Neural crest cell (in vitro differentiated cells): ENCODE results near the gene MDFIC2. TPM values are rescaled to one million over a fixed set of nuclear protein-coding genes. Genes with fewer than 3 reads are reported as not detected.
"Not testable (repeated sequence)": the region's sequence is repeated elsewhere in the genome, so short reads cannot be mapped to it uniquely, and the experiment has no call there.

ENCODE experiments used
- DNase-seq: peaks from one replicate; pipeline ENCODE4 v3.0.0; 2021; ENCODE audit warnings: low read depth, mixed read lengths, low spot score
- H3K27ac Mint-ChIP-seq: one replicate; pipeline ENCODE4 v1.8.0; 2021; ENCODE audit warnings: mild to moderate bottlenecking, mixed read lengths; ENCODE audit not compliant: unreplicated experiment
- H3K27me3 Mint-ChIP-seq: 2 replicates; pipeline ENCODE4 v1.8.0; 2021; ENCODE audit warnings: low read depth, mild to moderate bottlenecking, mixed read lengths
- H3K36me3 Mint-ChIP-seq: 2 replicates; pipeline ENCODE4 v1.8.0; 2021; ENCODE audit warnings: low read depth, mild to moderate bottlenecking, mixed read lengths
- H3K4me1 Mint-ChIP-seq: 2 replicates; pipeline ENCODE4 v1.8.0; 2021; ENCODE audit warnings: mixed read lengths
- H3K4me3 Mint-ChIP-seq: one replicate; pipeline ENCODE4 v1.8.0; 2021; ENCODE audit warnings: mild to moderate bottlenecking, mixed read lengths
- H3K9me3 Mint-ChIP-seq: 2 replicates; pipeline ENCODE4 v1.8.0; 2021; ENCODE audit warnings: mixed read lengths
- total RNA-seq: library from RNA; stranded (reverse); gene quantifications from 2 replicates; pipeline ENCODE4 v1.2.1, GENCODE V29; 2021
- TF ChIP-seq, protein P1 (sequence below): fragments of 200-600 bp; sonication (generic); conservative IDR thresholded peaks from 2 replicates; pipeline ENCODE4 v1.5.0; 2021; ENCODE audit warnings: antibody characterized with exemption, mild to moderate bottlenecking

The MDFIC2 gene
- total RNA-seq, 1 donor from 2014 or later = not detected

GRCh38 chr3:70231266-70231701, 81.2 kb downstream of the MDFIC2 start:
- no peak overlapping the region for H3K27ac Mint-ChIP-seq
- H3K36me3 Mint-ChIP-seq = no peaks in the 10 kb centered on the region
- DNase-seq = no peak
- H3K4me3 Mint-ChIP-seq = no peak overlapping the region
- H3K4me1 Mint-ChIP-seq = no peaks in the 10 kb centered on the region
- TF ChIP-seq, protein P1, sequence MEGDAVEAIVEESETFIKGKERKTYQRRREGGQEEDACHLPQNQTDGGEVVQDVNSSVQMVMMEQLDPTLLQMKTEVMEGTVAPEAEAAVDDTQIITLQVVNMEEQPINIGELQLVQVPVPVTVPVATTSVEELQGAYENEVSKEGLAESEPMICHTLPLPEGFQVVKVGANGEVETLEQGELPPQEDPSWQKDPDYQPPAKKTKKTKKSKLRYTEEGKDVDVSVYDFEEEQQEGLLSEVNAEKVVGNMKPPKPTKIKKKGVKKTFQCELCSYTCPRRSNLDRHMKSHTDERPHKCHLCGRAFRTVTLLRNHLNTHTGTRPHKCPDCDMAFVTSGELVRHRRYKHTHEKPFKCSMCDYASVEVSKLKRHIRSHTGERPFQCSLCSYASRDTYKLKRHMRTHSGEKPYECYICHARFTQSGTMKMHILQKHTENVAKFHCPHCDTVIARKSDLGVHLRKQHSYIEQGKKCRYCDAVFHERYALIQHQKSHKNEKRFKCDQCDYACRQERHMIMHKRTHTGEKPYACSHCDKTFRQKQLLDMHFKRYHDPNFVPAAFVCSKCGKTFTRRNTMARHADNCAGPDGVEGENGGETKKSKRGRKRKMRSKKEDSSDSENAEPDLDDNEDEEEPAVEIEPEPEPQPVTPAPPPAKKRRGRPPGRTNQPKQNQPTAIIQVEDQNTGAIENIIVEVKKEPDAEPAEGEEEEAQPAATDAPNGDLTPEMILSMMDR = no peak
- peaks cover 5% of the 10 kb centered on the region for H3K9me3 Mint-ChIP-seq
- no peaks in the 10 kb centered on the region for H3K27me3 Mint-ChIP-seq

DNA sequence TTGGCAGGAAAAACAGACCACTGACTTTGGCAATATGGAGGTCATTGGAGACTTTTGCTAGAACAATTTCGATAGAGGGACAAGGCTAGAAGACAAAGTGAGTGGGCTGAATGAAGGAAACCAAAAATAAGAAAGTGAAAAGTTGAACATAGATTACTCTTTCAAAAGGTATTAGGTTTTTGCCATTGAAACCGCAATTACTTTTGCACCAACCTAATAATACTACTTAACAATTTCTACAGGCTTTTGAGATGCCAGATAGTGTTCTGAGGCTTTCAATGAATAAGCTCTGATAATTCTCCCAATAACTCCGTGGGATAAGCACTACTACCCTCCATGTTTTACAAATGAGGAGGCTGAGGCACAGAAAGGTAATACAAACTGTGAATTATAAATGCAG, 85.0 kb downstream of the MDFIC2 start:
- H3K9me3 Mint-ChIP-seq = peaks cover 2% of the 10 kb centered on the region
- no peak overlapping the region for H3K4me3 Mint-ChIP-seq
- H3K36me3 Mint-ChIP-seq = no peaks in the 10 kb centered on the region
- H3K27me3 Mint-ChIP-seq = no peaks in the 10 kb centered on the region
- TF ChIP-seq, protein P1 = no peak
- peaks cover 5% of the 10 kb centered on the region for H3K4me1 Mint-ChIP-seq
- no peak for DNase-seq
- no peak overlapping the region for H3K27ac Mint-ChIP-seq

GRCh38 chr3:70225146-70225545, 87.3 kb downstream of the MDFIC2 start:
- TF ChIP-seq, protein P1 = no peak
- no peak overlapping the region for H3K27ac Mint-ChIP-seq
- H3K4me3 Mint-ChIP-seq = no peak overlapping the region
- H3K4me1 Mint-ChIP-seq = peaks cover 5% of the 10 kb centered on the region
- H3K36me3 Mint-ChIP-seq = no peaks in the 10 kb centered on the region
- H3K9me3 Mint-ChIP-seq = peaks cover 2% of the 10 kb centered on the region
- no peaks in the 10 kb centered on the region for H3K27me3 Mint-ChIP-seq
- no peak for DNase-seq

DNA sequence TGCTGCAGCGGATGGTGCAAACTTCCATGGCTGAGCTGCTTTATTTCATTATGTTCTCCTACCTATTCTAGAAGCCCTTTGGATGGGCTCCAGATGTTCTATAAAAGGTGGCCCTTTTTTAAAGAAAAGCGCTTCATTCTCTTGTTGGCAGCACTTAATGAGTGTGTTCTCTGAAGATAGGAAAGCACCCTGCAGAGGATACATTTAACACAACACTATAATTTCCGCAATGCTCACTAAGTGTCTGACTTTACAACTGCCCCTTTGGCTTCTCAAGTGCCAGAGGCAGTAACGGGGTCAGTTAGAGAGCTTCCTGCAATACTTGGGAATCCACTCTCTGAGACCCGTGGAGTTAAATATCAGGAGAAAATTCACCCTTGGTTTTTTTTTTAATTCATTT, 88.1 kb downstream of the MDFIC2 start:
- Mint-ChIP-seq H3K27ac (no peak overlapping the region), H3K4me1 (peaks cover 5% of the 10 kb centered on the region), H3K4me3 (no peak overlapping the region), H3K9me3 (peaks cover 2% of the 10 kb centered on the region), H3K36me3 (no peaks in the 10 kb centered on the region), H3K27me3 (no peaks in the 10 kb centered on the region)
- TF ChIP-seq, protein P1 = no peak
- no peak for DNase-seq

- Mint-ChIP-seq H3K27ac (no peak overlapping the region), H3K36me3 (no peaks in the 10 kb centered on the region), H3K9me3 (no peaks in the 10 kb centered on the region), H3K4me1 (no peaks in the 10 kb centered on the region), H3K27me3 (no peaks in the 10 kb centered on the region), H3K4me3 (no peak overlapping the region)
- TF ChIP-seq, protein P1 = no peak
- DNase-seq = no peak
Measured at GRCh38 chr3:70218471-70218870, 94.0 kb downstream of the MDFIC2 start.

- not testable (repeated sequence) for H3K4me1 Mint-ChIP-seq, H3K27me3 Mint-ChIP-seq, DNase-seq, H3K4me3 Mint-ChIP-seq, H3K9me3 Mint-ChIP-seq, H3K36me3 Mint-ChIP-seq, H3K27ac Mint-ChIP-seq
Measured at GRCh38 chr3:70211274-70211673, 101.2 kb downstream of the MDFIC2 start.
